SK-N-SH treated with all-trans-retinoic acid at 6 μM for 48 hours (cell line): ENCODE data around the gene COX4I2.

ENCODE experiments used
- ATAC-seq: fragments of 200-7000 bp; cut with Tn5 transposase; 3 replicates; pipeline ENCODE4 v1.9.1; 2020; ENCODE audit warnings: mild to moderate bottlenecking, moderate library complexity
- ARNTL ChIP-seq: fragments of 450-650 bp; formaldehyde crosslinking; IDR thresholded peaks from 2 replicates; pipeline ENCODE4 v1.5.0; 2020; ENCODE audit warnings: low read depth, mild to moderate bottlenecking, moderate library complexity, borderline replicate concordance
- BACH2 ChIP-seq: fragments of 250-450 bp; sonication (Bioruptor Pico); IDR thresholded peaks from 2 replicates; pipeline ENCODE4 v1.9.0; 2021; ENCODE audit warnings: mild to moderate bottlenecking, borderline replicate concordance
- CSDC2 ChIP-seq: fragments of 250-450 bp; sonication (Bioruptor Pico); IDR thresholded peaks from 2 replicates; pipeline ENCODE4 v1.5.0; 2020; ENCODE audit warnings: mild to moderate bottlenecking, moderate library complexity
- ESRRG ChIP-seq: fragments of 250-450 bp; sonication (Bioruptor Pico); IDR thresholded peaks from 2 replicates; pipeline ENCODE4 v1.6.1; 2021; ENCODE audit warnings: mild to moderate bottlenecking
- GLIS3 ChIP-seq: fragments of 250-450 bp; sonication (Bioruptor Pico); IDR thresholded peaks from 2 replicates; pipeline ENCODE4 v1.5.0; 2020; ENCODE audit warnings: mild to moderate bottlenecking, moderate library complexity
- ISL1 ChIP-seq: fragments of 250-450 bp; sonication (Bioruptor Pico); IDR thresholded peaks from 2 replicates; pipeline ENCODE4 v2.1.2; 2022; ENCODE audit warnings: mild to moderate bottlenecking, moderate library complexity
- OSR1 ChIP-seq: fragments of 250-450 bp; sonication (Bioruptor Pico); IDR thresholded peaks from 2 replicates; pipeline ENCODE4 v1.8.0; 2022; ENCODE audit warnings: moderate library complexity, mild to moderate bottlenecking, inconsistent platforms
- POU6F1 ChIP-seq: fragments of 250-450 bp; sonication (Bioruptor Pico); IDR thresholded peaks from 2 replicates; pipeline ENCODE4 v1.8.0; 2021; ENCODE audit warnings: low read depth, mild to moderate bottlenecking, moderate library complexity, borderline replicate concordance
- RARB ChIP-seq: fragments of 250-450 bp; sonication (Bioruptor Pico); IDR thresholded peaks from 2 replicates; pipeline ENCODE4 v1.8.0; 2021; ENCODE audit warnings: mild to moderate bottlenecking, moderate library complexity
- SNAI2 ChIP-seq: fragments of 250-450 bp; sonication (Bioruptor Pico); IDR thresholded peaks from 2 replicates; pipeline ENCODE4 v1.5.0; 2020; ENCODE audit warnings: mild to moderate bottlenecking, moderate library complexity
- TCF4 ChIP-seq: fragments of 250-450 bp; sonication (Bioruptor Pico); IDR thresholded peaks from 2 replicates; pipeline ENCODE4 v1.8.0; 2021; ENCODE audit warnings: mild to moderate bottlenecking, moderate library complexity, borderline replicate concordance
- TOX ChIP-seq: fragments of 250-450 bp; sonication (Bioruptor Pico); IDR thresholded peaks from 2 replicates; pipeline ENCODE4 v1.8.0; 2021; ENCODE audit warnings: mild to moderate bottlenecking, moderate library complexity, borderline replicate concordance
- ZC3H10 ChIP-seq: fragments of 250-450 bp; sonication (Bioruptor Pico); IDR thresholded peaks from 2 replicates; pipeline ENCODE4 v1.5.1; 2021; ENCODE audit warnings: mild to moderate bottlenecking, moderate library complexity
- ZFP30 ChIP-seq: fragments of 450-650 bp; formaldehyde crosslinking; IDR thresholded peaks from 2 replicates; pipeline ENCODE4 v1.5.0; 2022; ENCODE audit warnings: mild to moderate bottlenecking, moderate library complexity
- ZNF70 ChIP-seq: fragments of 450-650 bp; formaldehyde crosslinking; IDR thresholded peaks from 2 replicates; pipeline ENCODE4 v1.5.0; 2020; ENCODE audit warnings: mild to moderate bottlenecking, moderate library complexity
- ZNF8 ChIP-seq: fragments of 450-650 bp; formaldehyde crosslinking; IDR thresholded peaks from 2 replicates; pipeline ENCODE4 v1.5.0; 2020; ENCODE audit warnings: mild to moderate bottlenecking, moderate library complexity
- TF ChIP-seq, protein P1 (sequence below): fragments of 250-450 bp; sonication (Bioruptor Pico); IDR thresholded peaks from 2 replicates; pipeline ENCODE4 v1.5.1; 2020; ENCODE audit warnings: low read depth, mild to moderate bottlenecking, moderate library complexity
- TF ChIP-seq, protein P2 (sequence below): fragments of 250-450 bp; sonication (Bioruptor Pico); IDR thresholded peaks from 2 replicates; pipeline ENCODE4 v1.5.0; 2020; ENCODE audit warnings: mild to moderate bottlenecking, moderate library complexity
- TF ChIP-seq, protein P3 (sequence below): fragments of 250-450 bp; sonication (Bioruptor Pico); IDR thresholded peaks from 2 replicates; pipeline ENCODE4 v1.5.1; 2021; ENCODE audit warnings: mild to moderate bottlenecking, moderate library complexity
- TF ChIP-seq, protein P4 (sequence below): fragments of 250-450 bp; sonication (Bioruptor Pico); IDR thresholded peaks from 2 replicates; pipeline ENCODE4 v1.8.0; 2020; ENCODE audit warnings: mild to moderate bottlenecking, moderate library complexity, borderline replicate concordance

COX4I2 gene

DNA sequence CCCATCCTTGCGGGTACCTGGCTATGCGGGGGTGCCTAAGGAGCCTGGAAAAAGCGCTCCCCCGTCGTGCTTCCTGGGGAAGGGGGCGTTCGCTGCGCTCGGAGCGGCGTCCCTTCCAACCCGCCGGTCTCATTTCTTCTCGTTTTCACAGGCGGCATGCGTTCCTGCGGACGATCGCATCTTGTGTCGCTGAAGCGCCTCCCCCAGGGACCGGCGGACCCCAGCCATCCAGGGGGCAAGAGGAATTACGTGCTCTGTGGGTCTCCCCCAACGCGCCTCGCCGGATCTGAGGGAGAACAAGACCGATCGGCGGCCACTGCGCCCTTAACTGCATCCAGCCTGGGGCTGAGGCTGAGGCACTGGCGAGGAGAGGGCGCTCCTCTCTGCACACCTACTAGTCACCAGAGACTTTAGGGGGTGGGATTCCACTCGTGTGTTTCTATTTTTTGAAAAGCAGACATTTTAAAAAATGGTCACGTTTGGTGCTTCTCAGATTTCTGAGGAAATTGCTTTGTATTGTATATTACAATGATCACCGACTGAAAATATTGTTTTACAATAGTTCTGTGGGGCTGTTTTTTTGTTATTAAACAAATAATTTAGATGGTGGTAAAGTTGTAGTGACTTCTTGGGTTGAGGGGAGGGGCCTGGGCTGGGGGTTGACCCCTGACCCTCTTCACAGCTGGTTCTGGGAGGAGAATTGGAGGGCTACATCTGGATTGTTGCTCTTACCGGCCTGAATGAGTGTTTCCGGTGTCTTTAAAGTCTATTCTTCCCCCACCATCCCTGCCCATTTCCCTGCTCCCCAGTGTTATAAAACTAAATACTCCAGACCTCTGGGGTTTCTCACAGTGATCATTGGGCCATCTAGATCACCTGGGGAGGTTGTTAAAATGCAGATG lies 31.6 kb upstream of the COX4I2 start:
- no peak for ATAC-seq
- TF ChIP-seq TOX (no peak), GLIS3 (no peak), POU6F1 (no peak), ESRRG (CRISPR knock-in tag) (no peak), ISL1 (CRISPR knock-in tag) (no peak), ZNF8 (CRISPR knock-in tag) (no peak), ZC3H10 (CRISPR knock-in tag) (no peak), ZNF70 (CRISPR knock-in tag) (no peak), ZFP30 (no peak), RARB (CRISPR knock-in tag) (no peak), BACH2 (CRISPR knock-in tag) (no peak), TCF4 (CRISPR knock-in tag) (no peak), ARNTL (CRISPR knock-in tag) (no peak), OSR1 (no peak), CSDC2 (CRISPR knock-in tag) (no peak)
- TF ChIP-seq, protein P1, sequence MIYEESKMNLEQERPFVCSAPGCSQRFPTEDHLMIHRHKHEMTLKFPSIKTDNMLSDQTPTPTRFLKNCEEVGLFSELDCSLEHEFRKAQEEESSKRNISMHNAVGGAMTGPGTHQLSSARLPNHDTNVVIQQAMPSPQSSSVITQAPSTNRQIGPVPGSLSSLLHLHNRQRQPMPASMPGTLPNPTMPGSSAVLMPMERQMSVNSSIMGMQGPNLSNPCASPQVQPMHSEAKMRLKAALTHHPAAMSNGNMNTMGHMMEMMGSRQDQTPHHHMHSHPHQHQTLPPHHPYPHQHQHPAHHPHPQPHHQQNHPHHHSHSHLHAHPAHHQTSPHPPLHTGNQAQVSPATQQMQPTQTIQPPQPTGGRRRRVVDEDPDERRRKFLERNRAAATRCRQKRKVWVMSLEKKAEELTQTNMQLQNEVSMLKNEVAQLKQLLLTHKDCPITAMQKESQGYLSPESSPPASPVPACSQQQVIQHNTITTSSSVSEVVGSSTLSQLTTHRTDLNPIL (CRISPR knock-in tag) = no peak
- TF ChIP-seq, protein P2, sequence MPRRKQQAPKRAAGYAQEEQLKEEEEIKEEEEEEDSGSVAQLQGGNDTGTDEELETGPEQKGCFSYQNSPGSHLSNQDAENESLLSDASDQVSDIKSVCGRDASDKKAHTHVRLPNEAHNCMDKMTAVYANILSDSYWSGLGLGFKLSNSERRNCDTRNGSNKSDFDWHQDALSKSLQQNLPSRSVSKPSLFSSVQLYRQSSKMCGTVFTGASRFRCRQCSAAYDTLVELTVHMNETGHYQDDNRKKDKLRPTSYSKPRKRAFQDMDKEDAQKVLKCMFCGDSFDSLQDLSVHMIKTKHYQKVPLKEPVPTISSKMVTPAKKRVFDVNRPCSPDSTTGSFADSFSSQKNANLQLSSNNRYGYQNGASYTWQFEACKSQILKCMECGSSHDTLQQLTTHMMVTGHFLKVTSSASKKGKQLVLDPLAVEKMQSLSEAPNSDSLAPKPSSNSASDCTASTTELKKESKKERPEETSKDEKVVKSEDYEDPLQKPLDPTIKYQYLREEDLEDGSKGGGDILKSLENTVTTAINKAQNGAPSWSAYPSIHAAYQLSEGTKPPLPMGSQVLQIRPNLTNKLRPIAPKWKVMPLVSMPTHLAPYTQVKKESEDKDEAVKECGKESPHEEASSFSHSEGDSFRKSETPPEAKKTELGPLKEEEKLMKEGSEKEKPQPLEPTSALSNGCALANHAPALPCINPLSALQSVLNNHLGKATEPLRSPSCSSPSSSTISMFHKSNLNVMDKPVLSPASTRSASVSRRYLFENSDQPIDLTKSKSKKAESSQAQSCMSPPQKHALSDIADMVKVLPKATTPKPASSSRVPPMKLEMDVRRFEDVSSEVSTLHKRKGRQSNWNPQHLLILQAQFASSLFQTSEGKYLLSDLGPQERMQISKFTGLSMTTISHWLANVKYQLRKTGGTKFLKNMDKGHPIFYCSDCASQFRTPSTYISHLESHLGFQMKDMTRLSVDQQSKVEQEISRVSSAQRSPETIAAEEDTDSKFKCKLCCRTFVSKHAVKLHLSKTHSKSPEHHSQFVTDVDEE (CRISPR knock-in tag) = no peak
- TF ChIP-seq, protein P3, sequence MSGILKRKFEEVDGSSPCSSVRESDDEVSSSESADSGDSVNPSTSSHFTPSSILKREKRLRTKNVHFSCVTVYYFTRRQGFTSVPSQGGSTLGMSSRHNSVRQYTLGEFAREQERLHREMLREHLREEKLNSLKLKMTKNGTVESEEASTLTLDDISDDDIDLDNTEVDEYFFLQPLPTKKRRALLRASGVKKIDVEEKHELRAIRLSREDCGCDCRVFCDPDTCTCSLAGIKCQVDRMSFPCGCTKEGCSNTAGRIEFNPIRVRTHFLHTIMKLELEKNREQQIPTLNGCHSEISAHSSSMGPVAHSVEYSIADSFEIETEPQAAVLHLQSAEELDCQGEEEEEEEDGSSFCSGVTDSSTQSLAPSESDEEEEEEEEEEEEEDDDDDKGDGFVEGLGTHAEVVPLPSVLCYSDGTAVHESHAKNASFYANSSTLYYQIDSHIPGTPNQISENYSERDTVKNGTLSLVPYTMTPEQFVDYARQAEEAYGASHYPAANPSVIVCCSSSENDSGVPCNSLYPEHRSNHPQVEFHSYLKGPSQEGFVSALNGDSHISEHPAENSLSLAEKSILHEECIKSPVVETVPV (CRISPR knock-in tag) = no peak
- TF ChIP-seq, protein P4, sequence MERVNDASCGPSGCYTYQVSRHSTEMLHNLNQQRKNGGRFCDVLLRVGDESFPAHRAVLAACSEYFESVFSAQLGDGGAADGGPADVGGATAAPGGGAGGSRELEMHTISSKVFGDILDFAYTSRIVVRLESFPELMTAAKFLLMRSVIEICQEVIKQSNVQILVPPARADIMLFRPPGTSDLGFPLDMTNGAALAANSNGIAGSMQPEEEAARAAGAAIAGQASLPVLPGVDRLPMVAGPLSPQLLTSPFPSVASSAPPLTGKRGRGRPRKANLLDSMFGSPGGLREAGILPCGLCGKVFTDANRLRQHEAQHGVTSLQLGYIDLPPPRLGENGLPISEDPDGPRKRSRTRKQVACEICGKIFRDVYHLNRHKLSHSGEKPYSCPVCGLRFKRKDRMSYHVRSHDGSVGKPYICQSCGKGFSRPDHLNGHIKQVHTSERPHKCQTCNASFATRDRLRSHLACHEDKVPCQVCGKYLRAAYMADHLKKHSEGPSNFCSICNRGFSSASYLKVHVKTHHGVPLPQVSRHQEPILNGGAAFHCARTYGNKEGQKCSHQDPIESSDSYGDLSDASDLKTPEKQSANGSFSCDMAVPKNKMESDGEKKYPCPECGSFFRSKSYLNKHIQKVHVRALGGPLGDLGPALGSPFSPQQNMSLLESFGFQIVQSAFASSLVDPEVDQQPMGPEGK (CRISPR knock-in tag) = no peak
- TF ChIP-seq, all 23 proteins: peak for 0

- peak; percentile 16 for ATAC-seq
- TF ChIP-seq ZFP30 = peak; percentile 62
- peak; percentile 94; the same call in 1 of the 2 replicates for TF ChIP-seq RARB (CRISPR knock-in tag)
- TF ChIP-seq ISL1 (CRISPR knock-in tag) = no peak
- TF ChIP-seq OSR1 = no peak
- TF ChIP-seq, protein P1 (CRISPR knock-in tag) = peak; percentile 79; the same call in 1 of the 2 replicates
- TF ChIP-seq GLIS3 = peak; percentile 95
- 0 out of 2 replicates have a peak, but pooled peaks have one; percentile 48 for TF ChIP-seq CSDC2 (CRISPR knock-in tag)
- peak; percentile 94 for TF ChIP-seq TOX
- TF ChIP-seq SNAI2 (CRISPR knock-in tag) = no peak
- TF ChIP-seq, protein P4 (CRISPR knock-in tag) = peak; percentile 97
- TF ChIP-seq ZC3H10 (CRISPR knock-in tag) = peak; percentile 76
- TF ChIP-seq, protein P2 (CRISPR knock-in tag) = 0 out of 2 replicates have a peak, but pooled peaks have one; percentile 19
Observed at GRCh38 chr20:31606804-31607639, 30.7 kb upstream of the COX4I2 start.
